MG63 (cell line): ENCODE results near the gene RGS7. TPM values are rescaled to one million over a fixed set of nuclear protein-coding genes. Genes with fewer than 3 reads are reported as not detected.
"Not testable (repeated sequence)": the region's sequence is repeated elsewhere in the genome, so short reads cannot be mapped to it uniquely, and the experiment has no call there.

Experiments
- DNase-seq: peaks from one replicate; pipeline ENCODE4 v3.0.0-alpha.2; 2020
- H3K27me3 ChIP-seq: fragments of 250-450 bp; sonication (Bioruptor Pico); 2 replicates; pipeline ENCODE4 v1.5.1; 2020; ENCODE audit warnings: mild to moderate bottlenecking, moderate library complexity
- H3K36me3 ChIP-seq: fragments of 250-450 bp; sonication (Bioruptor Pico); 2 replicates; pipeline ENCODE4 v1.5.1; 2020; ENCODE audit warnings: mild to moderate bottlenecking, moderate library complexity
- H3K4me3 ChIP-seq: fragments of 250-450 bp; sonication (Bioruptor Pico); 2 replicates; pipeline ENCODE4 v1.5.1; 2020; ENCODE audit warnings: mild to moderate bottlenecking, moderate library complexity
- H3K9me3 ChIP-seq: fragments of 250-450 bp; sonication (Bioruptor Pico); 2 replicates; pipeline ENCODE4 v1.5.1; 2020; ENCODE audit warnings: mild to moderate bottlenecking, moderate library complexity
- total RNA-seq: library from RNA; depleted of rRNA; stranded (reverse); fragments of >200 nt; shearing (Covaris generic); gene quantifications from 2 replicates; pipeline ENCODE4 v1.2.3, GENCODE V29; 2014; ENCODE audit warnings: low replicate concordance

RGS7 gene
- total RNA-seq, 1 experiment from 2014 or later, result 0.13 TPM

- peaks cover 21% of the 10 kb centered on the region for H3K9me3 ChIP-seq
- H3K27me3 ChIP-seq, result no peaks in the 10 kb centered on the region; the same call in 1 of the 2 replicates
- H3K4me3 ChIP-seq, result no peak overlapping the region
- no peak for DNase-seq
- no peaks in the 10 kb centered on the region for H3K36me3 ChIP-seq
Observed at GRCh38 chr1:240935920-240936319, 421.1 kb downstream of the RGS7 start.

GRCh38 chr1:240931031-240931430 is 426.0 kb downstream of the RGS7 start:
- H3K36me3 ChIP-seq, result no peaks in the 10 kb centered on the region
- peaks cover 4% of the 10 kb centered on the region; the same call in 1 of the 2 replicates for H3K9me3 ChIP-seq
- H3K4me3 ChIP-seq, result no peak overlapping the region
- no peak for DNase-seq
- no peaks in the 10 kb centered on the region for H3K27me3 ChIP-seq

- no peak for DNase-seq
- 0 out of 2 replicates have a peak, but pooled peaks cover 2% of the 10 kb centered on the region for H3K9me3 ChIP-seq
Observed at GRCh38 chr1:240928265-240928664, 428.7 kb downstream of the RGS7 start.

GRCh38 chr1:240927821-240928220 is 429.2 kb downstream of the RGS7 start:
- H3K9me3 ChIP-seq, result 0 out of 2 replicates have a peak, but pooled peaks cover 2% of the 10 kb centered on the region
- DNase-seq, result no peak

More at GRCh38 chr1:240928265-240928664, 428.7 kb downstream of the RGS7 start:
- H3K4me3 ChIP-seq, result no peak overlapping the region
- no peaks in the 10 kb centered on the region for H3K36me3 ChIP-seq
- no peaks in the 10 kb centered on the region for H3K27me3 ChIP-seq

GRCh38 chr1:240925273-240925672 is 431.7 kb downstream of the RGS7 start:
- no peak for DNase-seq
- no peaks in the 10 kb centered on the region for H3K36me3 ChIP-seq
- H3K9me3 ChIP-seq, result no peaks in the 10 kb centered on the region

More at GRCh38 chr1:240927821-240928220, 429.2 kb downstream of the RGS7 start:
- H3K36me3 ChIP-seq, result no peaks in the 10 kb centered on the region
- H3K4me3 ChIP-seq, result no peak overlapping the region
- H3K27me3 ChIP-seq, result no peaks in the 10 kb centered on the region

GRCh38 chr1:240917976-240918375 is 439.0 kb downstream of the RGS7 start:
- no peak for DNase-seq
- Histone ChIP-seq H3K4me3 (no peak overlapping the region), H3K27me3 (no peaks in the 10 kb centered on the region), H3K36me3 (no peaks in the 10 kb centered on the region), H3K9me3 (no peaks in the 10 kb centered on the region)

More at GRCh38 chr1:240925273-240925672, 431.7 kb downstream of the RGS7 start:
- no peak overlapping the region for H3K4me3 ChIP-seq
- H3K27me3 ChIP-seq, result no peaks in the 10 kb centered on the region

- no peak for DNase-seq
- Histone ChIP-seq H3K9me3 (no peaks in the 10 kb centered on the region), H3K27me3 (no peaks in the 10 kb centered on the region), H3K4me3 (no peak overlapping the region), H3K36me3 (no peaks in the 10 kb centered on the region)
Observed at GRCh38 chr1:240914506-240914905, 442.5 kb downstream of the RGS7 start.

GRCh38 chr1:240912821-240913220 is 444.2 kb downstream of the RGS7 start:
- Histone ChIP-seq H3K9me3 (no peaks in the 10 kb centered on the region), H3K4me3 (no peak overlapping the region), H3K27me3 (no peaks in the 10 kb centered on the region; the same call in 1 of the 2 replicates), H3K36me3 (no peaks in the 10 kb centered on the region)
- no peak for DNase-seq

- Histone ChIP-seq H3K36me3 (no peaks in the 10 kb centered on the region), H3K27me3 (no peaks in the 10 kb centered on the region; the same call in 1 of the 2 replicates), H3K9me3 (no peaks in the 10 kb centered on the region), H3K4me3 (no peak overlapping the region)
- DNase-seq, result no peak
Observed at GRCh38 chr1:240909701-240910457, 447.1 kb downstream of the RGS7 start.

GRCh38 chr1:240906477-240906876 is 450.5 kb downstream of the RGS7 start:
- Histone ChIP-seq H3K9me3 (no peaks in the 10 kb centered on the region), H3K36me3 (no peaks in the 10 kb centered on the region), H3K4me3 (no peak overlapping the region), H3K27me3 (no peaks in the 10 kb centered on the region; the same call in 1 of the 2 replicates)
- DNase-seq, result no peak

- no peaks in the 10 kb centered on the region for H3K9me3 ChIP-seq
- H3K36me3 ChIP-seq, result no peaks in the 10 kb centered on the region
Observed at GRCh38 chr1:240905225-240905765, 451.7 kb downstream of the RGS7 start.

GRCh38 chr1:240895424-240895823 is 461.6 kb downstream of the RGS7 start:
- H3K27me3 ChIP-seq, H3K4me3 ChIP-seq, H3K36me3 ChIP-seq, DNase-seq, H3K9me3 ChIP-seq: not testable (repeated sequence)

More at GRCh38 chr1:240905225-240905765, 451.7 kb downstream of the RGS7 start:
- H3K4me3 ChIP-seq, result no peak overlapping the region
- no peak for DNase-seq
- no peaks in the 10 kb centered on the region; the same call in 1 of the 2 replicates for H3K27me3 ChIP-seq

- no peaks in the 10 kb centered on the region for H3K36me3 ChIP-seq
- DNase-seq, result no peak
- H3K9me3 ChIP-seq, result no peaks in the 10 kb centered on the region
- H3K27me3 ChIP-seq, result no peaks in the 10 kb centered on the region
- no peak overlapping the region for H3K4me3 ChIP-seq
Observed at GRCh38 chr1:240888787-240889048, 468.3 kb downstream of the RGS7 start.

GRCh38 chr1:240888039-240888786 is 468.8 kb downstream of the RGS7 start:
- Histone ChIP-seq H3K27me3 (no peaks in the 10 kb centered on the region), H3K9me3 (no peaks in the 10 kb centered on the region), H3K36me3 (no peaks in the 10 kb centered on the region), H3K4me3 (no peak overlapping the region)
- DNase-seq, result peak; percentile 4

- H3K9me3 ChIP-seq, result no peaks in the 10 kb centered on the region
- DNase-seq, result no peak
- no peaks in the 10 kb centered on the region for H3K36me3 ChIP-seq
- no peak overlapping the region for H3K4me3 ChIP-seq
- H3K27me3 ChIP-seq, result no peaks in the 10 kb centered on the region
Observed at GRCh38 chr1:240883490-240883889, 473.5 kb downstream of the RGS7 start.

- not testable (repeated sequence) for DNase-seq, H3K36me3 ChIP-seq, H3K4me3 ChIP-seq, H3K9me3 ChIP-seq, H3K27me3 ChIP-seq
Observed at GRCh38 chr1:240882656-240883308, 474.2 kb downstream of the RGS7 start.

GRCh38 chr1:240878631-240879030 is 478.4 kb downstream of the RGS7 start:
- no peaks in the 10 kb centered on the region for H3K36me3 ChIP-seq
- H3K4me3 ChIP-seq, result no peak overlapping the region
- H3K9me3 ChIP-seq, result no peaks in the 10 kb centered on the region
- DNase-seq, result no peak
- H3K27me3 ChIP-seq, result no peaks in the 10 kb centered on the region
